RWPE2 (cell line): ENCODE data around the gene KCNJ16.

Experiments
- ATAC-seq: fragments of 200-7000 bp; cut with Tn5 transposase; 3 replicates; pipeline ENCODE4 v1.9.1; 2021; ENCODE audit warnings: low read depth
- DNase-seq: peaks from one replicate; pipeline ENCODE4 v3.0.0-alpha.2; 2020; ENCODE audit warnings: low spot score
- H3K27ac ChIP-seq: fragments of 450-650 bp; 2 replicates; pipeline ENCODE4 v1.5.1; 2017; ENCODE audit warnings: mild to moderate bottlenecking; ENCODE audit not compliant: poor library complexity, severe bottlenecking
- H3K27me3 ChIP-seq: fragments of 250-450 bp; sonication (Bioruptor Pico); 2 replicates; pipeline ENCODE4 v1.5.1; 2021; ENCODE audit warnings: mild to moderate bottlenecking, moderate library complexity; ENCODE audit not compliant: insufficient read depth, poor library complexity, severe bottlenecking
- H3K36me3 ChIP-seq: fragments of 250-450 bp; sonication (Bioruptor Pico); 2 replicates; pipeline ENCODE4 v1.5.1; 2020; ENCODE audit warnings: low read depth, mild to moderate bottlenecking, moderate library complexity
- H3K4me1 ChIP-seq: fragments of 250-450 bp; sonication (Bioruptor Pico); 2 replicates; pipeline ENCODE4 v1.5.1; 2021; ENCODE audit warnings: mild to moderate bottlenecking, moderate library complexity; ENCODE audit not compliant: insufficient read depth, poor library complexity, severe bottlenecking
- H3K4me3 ChIP-seq: fragments of 250-450 bp; sonication (Bioruptor Pico); 2 replicates; pipeline ENCODE4 v1.5.1; 2021; ENCODE audit warnings: mild to moderate bottlenecking, moderate library complexity; ENCODE audit not compliant: severe bottlenecking
- H3K9me3 ChIP-seq: fragments of 250-450 bp; sonication (Bioruptor Pico); 2 replicates; pipeline ENCODE4 v1.5.1; 2021; ENCODE audit warnings: mild to moderate bottlenecking, moderate library complexity; ENCODE audit not compliant: severe bottlenecking
- TF ChIP-seq, protein P1 (sequence below): fragments of 450-650 bp; IDR thresholded peaks from one replicate; pipeline ENCODE4 v1.5.1; 2017; ENCODE audit warnings: mild to moderate bottlenecking, moderate library complexity; ENCODE audit not compliant: poor library complexity, severe bottlenecking

KCNJ16 gene

GRCh38 chr17:70107441-70107840 is 32.4 kb downstream of the KCNJ16 start:
- H3K4me1 ChIP-seq: no peaks in the 10 kb centered on the region
- DNase-seq (no peak), ATAC-seq (no peak)
- no peak overlapping the region for H3K4me3 ChIP-seq
- TF ChIP-seq, protein P1, sequence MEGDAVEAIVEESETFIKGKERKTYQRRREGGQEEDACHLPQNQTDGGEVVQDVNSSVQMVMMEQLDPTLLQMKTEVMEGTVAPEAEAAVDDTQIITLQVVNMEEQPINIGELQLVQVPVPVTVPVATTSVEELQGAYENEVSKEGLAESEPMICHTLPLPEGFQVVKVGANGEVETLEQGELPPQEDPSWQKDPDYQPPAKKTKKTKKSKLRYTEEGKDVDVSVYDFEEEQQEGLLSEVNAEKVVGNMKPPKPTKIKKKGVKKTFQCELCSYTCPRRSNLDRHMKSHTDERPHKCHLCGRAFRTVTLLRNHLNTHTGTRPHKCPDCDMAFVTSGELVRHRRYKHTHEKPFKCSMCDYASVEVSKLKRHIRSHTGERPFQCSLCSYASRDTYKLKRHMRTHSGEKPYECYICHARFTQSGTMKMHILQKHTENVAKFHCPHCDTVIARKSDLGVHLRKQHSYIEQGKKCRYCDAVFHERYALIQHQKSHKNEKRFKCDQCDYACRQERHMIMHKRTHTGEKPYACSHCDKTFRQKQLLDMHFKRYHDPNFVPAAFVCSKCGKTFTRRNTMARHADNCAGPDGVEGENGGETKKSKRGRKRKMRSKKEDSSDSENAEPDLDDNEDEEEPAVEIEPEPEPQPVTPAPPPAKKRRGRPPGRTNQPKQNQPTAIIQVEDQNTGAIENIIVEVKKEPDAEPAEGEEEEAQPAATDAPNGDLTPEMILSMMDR: no peak
- no peak overlapping the region for H3K27ac ChIP-seq
- no peaks in the 10 kb centered on the region for H3K9me3 ChIP-seq
- no peaks in the 10 kb centered on the region for H3K36me3 ChIP-seq
- no peaks in the 10 kb centered on the region for H3K27me3 ChIP-seq

GRCh38 chr17:70107904-70108565 is 33.0 kb downstream of the KCNJ16 start:
- no peaks in the 10 kb centered on the region for H3K4me1 ChIP-seq
- no peaks in the 10 kb centered on the region for H3K36me3 ChIP-seq
- ATAC-seq (no peak), DNase-seq (no peak)
- TF ChIP-seq, protein P1: no peak
- H3K9me3 ChIP-seq: no peaks in the 10 kb centered on the region
- H3K4me3 ChIP-seq: no peak overlapping the region
- H3K27me3 ChIP-seq: no peaks in the 10 kb centered on the region
- H3K27ac ChIP-seq: no peak overlapping the region

DNA sequence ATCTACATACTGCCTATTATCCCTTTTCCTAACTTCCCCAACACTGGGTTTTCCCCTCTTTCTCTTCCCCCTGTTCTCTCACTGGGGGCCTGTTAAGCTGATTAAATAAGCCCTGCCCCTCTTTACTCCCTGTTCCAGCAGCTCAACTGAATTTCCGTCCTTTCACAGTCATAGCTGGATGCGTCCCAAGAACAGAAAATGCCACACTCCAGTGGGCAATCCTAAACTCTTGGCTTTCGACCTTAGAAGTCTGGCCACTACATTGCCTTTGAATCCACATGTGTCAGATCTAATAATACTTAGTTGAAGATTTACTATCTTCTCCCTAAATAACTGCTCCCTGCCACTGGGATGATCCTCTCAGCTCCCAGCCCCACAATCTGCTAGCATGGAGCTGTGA is 34.5 kb downstream of the KCNJ16 start:
- no peak overlapping the region for H3K27ac ChIP-seq
- H3K9me3 ChIP-seq: no peaks in the 10 kb centered on the region
- no peaks in the 10 kb centered on the region for H3K4me1 ChIP-seq
- H3K4me3 ChIP-seq: no peak overlapping the region
- TF ChIP-seq, protein P1: no peak
- ATAC-seq (no peak), DNase-seq (no peak)
- H3K27me3 ChIP-seq: no peaks in the 10 kb centered on the region
- no peaks in the 10 kb centered on the region for H3K36me3 ChIP-seq

- Histone ChIP-seq H3K27me3 (no peaks in the 10 kb centered on the region), H3K36me3 (no peaks in the 10 kb centered on the region), H3K9me3 (no peaks in the 10 kb centered on the region), H3K27ac (no peak overlapping the region), H3K4me1 (no peaks in the 10 kb centered on the region), H3K4me3 (no peak overlapping the region)
- TF ChIP-seq, protein P1: no peak
- no peak for DNase-seq
- ATAC-seq: no peak
These were observed 35.4 kb downstream of the KCNJ16 start for GRCh38 chr17:70110443-70110880.

DNA sequence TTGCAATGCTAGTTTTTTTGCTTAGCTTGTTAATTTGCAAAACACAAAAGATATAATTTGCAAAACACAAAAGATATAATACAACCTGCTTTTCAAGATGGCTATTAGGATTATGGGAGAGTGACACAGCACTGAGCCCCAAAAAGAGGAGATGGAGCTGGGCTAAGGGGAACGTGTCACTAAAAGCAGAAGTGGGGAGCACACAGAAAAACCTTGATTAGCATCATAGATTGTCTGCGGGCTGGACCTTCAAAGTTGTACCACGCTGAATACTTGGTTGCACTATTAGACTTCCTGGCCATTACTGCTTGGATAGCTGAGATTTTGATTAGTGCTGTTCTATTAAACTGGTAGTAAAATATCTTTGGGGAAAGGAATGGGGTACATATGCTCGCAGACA is 36.2 kb downstream of the KCNJ16 start:
- H3K4me1 ChIP-seq: no peaks in the 10 kb centered on the region
- no peak overlapping the region for H3K4me3 ChIP-seq
- TF ChIP-seq, protein P1: no peak
- no peak for ATAC-seq
- no peaks in the 10 kb centered on the region for H3K27me3 ChIP-seq
- DNase-seq: no peak
- H3K27ac ChIP-seq: no peak overlapping the region
- H3K36me3 ChIP-seq: no peaks in the 10 kb centered on the region
- H3K9me3 ChIP-seq: peaks cover under 1% of the 10 kb centered on the region
